ENCODE results near the gene ACVR1.

Gene ACVR1

GRCh38 chr2:157876066-157876785 is at the start of gene ACVR1:
Gene ACVR1, minus strand, starts transcription at chr2:157876330. Its CDS starts 76,837 bp downstream, at chr2:157799493.
- peak; percentile 86 for DNase-seq (ENCODE audit: low spot score)

GRCh38 chr2:157925071-157925470 is 48.9 kb upstream of the ACVR1 start:
- no peak for DNase-seq (ENCODE audit: low spot score)

GRCh38 chr2:157923598-157924217 is 47.6 kb upstream of the ACVR1 start:
- DNase-seq (ENCODE audit: low spot score), result no peak

- no peak for DNase-seq (ENCODE audit: low spot score)
These were observed 46.7 kb upstream of the ACVR1 start for GRCh38 chr2:157922815-157923214.

- no peak for DNase-seq (ENCODE audit: low spot score)
These were observed 46.2 kb upstream of the ACVR1 start for GRCh38 chr2:157922336-157922735.

GRCh38 chr2:157920736-157921135 is 44.6 kb upstream of the ACVR1 start:
- no peak for DNase-seq (ENCODE audit: low spot score)

GRCh38 chr2:157919181-157919580 is 43.1 kb upstream of the ACVR1 start:
- no peak for DNase-seq (ENCODE audit: low spot score)

- no peak for DNase-seq (ENCODE audit: low spot score)
These were observed 42.2 kb upstream of the ACVR1 start for GRCh38 chr2:157918319-157918718.

- DNase-seq (ENCODE audit: low spot score), result no peak
These were observed 35.6 kb upstream of the ACVR1 start for GRCh38 chr2:157911750-157912149.

- DNase-seq (ENCODE audit: low spot score), result no peak
These were observed 35.1 kb upstream of the ACVR1 start for GRCh38 chr2:157911246-157911645.

GRCh38 chr2:157905092-157905491 is 29.0 kb upstream of the ACVR1 start:
- no peak for DNase-seq (ENCODE audit: low spot score)

GRCh38 chr2:157903626-157904025 is 27.5 kb upstream of the ACVR1 start:
- no peak for DNase-seq (ENCODE audit: low spot score)

GRCh38 chr2:157903151-157903550 is 27.0 kb upstream of the ACVR1 start:
- no peak for DNase-seq (ENCODE audit: low spot score)

- no peak for DNase-seq (ENCODE audit: low spot score)
These were observed 26.6 kb upstream of the ACVR1 start for GRCh38 chr2:157902692-157903091.

- DNase-seq (ENCODE audit: low spot score), result peak; percentile 40
These were observed 25.2 kb upstream of the ACVR1 start for GRCh38 chr2:157901325-157901724.

- no peak for DNase-seq (ENCODE audit: low spot score)
These were observed 24.6 kb upstream of the ACVR1 start for GRCh38 chr2:157900684-157901083.

- DNase-seq (ENCODE audit: low spot score), result peak; percentile 40
These were observed 24.1 kb upstream of the ACVR1 start for GRCh38 chr2:157900203-157900602.

GRCh38 chr2:157899125-157899839 is 23.2 kb upstream of the ACVR1 start:
- DNase-seq (ENCODE audit: low spot score), result peak; percentile 63

GRCh38 chr2:157898591-157898996 is 22.5 kb upstream of the ACVR1 start:
- DNase-seq (ENCODE audit: low spot score), result peak; percentile 84

- peak; percentile 54 for DNase-seq (ENCODE audit: low spot score)
These were observed 21.2 kb upstream of the ACVR1 start for GRCh38 chr2:157897106-157897971.

GRCh38 chr2:157895531-157895930 is 19.4 kb upstream of the ACVR1 start:
- DNase-seq (ENCODE audit: low spot score), result peak; percentile 62

All from CD4-positive, alpha-beta T cell treated with Interleukin-2 at 100 ng/mL for 4 hours (primary cell).